Heart left ventricle (tissue), 16 donors: ENCODE measurements around the gene ZBTB40. TPM values are rescaled to one million over a fixed set of nuclear protein-coding genes. Genes with fewer than 3 reads are reported as not detected.

ENCODE experiments used
- ATAC-seq, 4 donors: fragments of 200-7000 bp; cut with Tn5 transposase; one replicate each; pipeline ENCODE4 v1.9.1; 2020 to 2022; ENCODE audit warnings: moderate library complexity in 4 of 4, mild to moderate bottlenecking in 3 of 4, moderate number of reproducible peaks in 1 of 4
- DNase-seq, 5 donors: peaks; one replicate each; pipeline ENCODE4 v3.0.0-alpha.2; 2020
- H3K27ac ChIP-seq, 12 donors: fragments of 200-600 bp; sonication (generic) in 4 of 12; one replicate each; pipeline versions ENCODE4 v1.5.0 to v1.8.0; 2016 to 2022; ENCODE audit warnings: mild to moderate bottlenecking in 2 of 12
- H3K27me3 ChIP-seq, 9 donors: fragments of 200-600 bp; sonication (generic) in 2 of 9; one replicate each; pipeline versions ENCODE4 v1.5.1 to v1.8.0; 2016 to 2022; ENCODE audit warnings: mild to moderate bottlenecking in 3 of 9
- H3K36me3 ChIP-seq, 9 donors: fragments of 200-600 bp; sonication (generic) in 2 of 9; one replicate each; pipeline versions ENCODE4 v1.5.0 to v1.8.0; 2018 to 2022; ENCODE audit warnings: mild to moderate bottlenecking in 2 of 9
- H3K4me1 ChIP-seq, 12 donors: fragments of 200-600 bp; sonication (generic) in 4 of 12; one replicate each; pipeline versions ENCODE4 v1.5.0 to v1.8.0; 2016 to 2022; ENCODE audit warnings: mild to moderate bottlenecking in 3 of 12
- H3K4me3 ChIP-seq, 12 donors: fragments of 200-600 bp; sonication (generic) in 4 of 12; one replicate each; pipeline versions ENCODE4 v1.5.0 to v1.8.0; 2017 to 2022; ENCODE audit warnings: mild to moderate bottlenecking in 9 of 12, moderate library complexity in 4 of 12
- H3K9me3 ChIP-seq, 12 donors: fragments of 200-600 bp; sonication (generic) in 4 of 12; one replicate each; pipeline versions ENCODE4 v1.5.0 to v1.8.0; 2016 to 2022; ENCODE audit warnings: mild to moderate bottlenecking in 1 of 12
- POLR2A ChIP-seq, 2 donors: fragments of 450-650 bp; IDR thresholded peaks; one replicate each; pipeline ENCODE4 v1.6.1; 2017; ENCODE audit warnings: antibody characterized with exemption in 2 of 2, mild to moderate bottlenecking in 2 of 2, moderate library complexity in 2 of 2
- WGBS, 4 donors: extraction: QIAGEN DNeasy Blood & Tissue Kit in 2 of 4; methylation state at CpG; one replicate each; pipeline versions ENCODE4 v1.1.5 to v1.1.7; 2013 to 2018; 5-methylcytosine and 5-hydroxymethylcytosine counted together
- intact Hi-C, 10 donors: fragments of 100-400 bp; cut with DNase I; formaldehyde crosslinking; loops; one replicate each; pipeline versions ENCODE4 v1.11.1 to v1.14.2; 2022
- polyA plus RNA-seq, 2 donors: library from polyadenylated mRNA; stranded (reverse); fragments of 200-250 nt; gene quantifications; one replicate each; pipeline ENCODE4 v1.2.3, GENCODE V29; 2013
- total RNA-seq, 9 donors: library from RNA; depleted of rRNA in 2 of 9; stranded (reverse); fragments of >200 nt in 2 of 9; fragmentation: NEBNext Ultra II Directional in 3 of 9; extraction: Animal tissue kit (Norgen Biotek cat#: 25700) in 3 of 9; gene quantifications; one replicate each; pipeline versions ENCODE4 v1.1.0 to v1.2.4, GENCODE V29; 2016 to 2023
- TF ChIP-seq, protein P1 (sequence below), 12 donors: fragments of 200-600 bp; sonication (generic) in 4 of 12; IDR thresholded peaks; one replicate each; pipeline versions ENCODE4 v1.5.0 to v1.8.0; 2018 to 2022; ENCODE audit warnings: antibody characterized with exemption in 12 of 12, mild to moderate bottlenecking in 5 of 12
- donor health status: ischemic (EF 13 %, LVEDD 7.1; RV severe dilation, severe dysfunction).
- donor health status: healthy with polysubstance abuse.
- donor health status: DM: no; HTN: yes; CAD: no.
- donor health status: DM: no; HTN: no; CAD: no.
- donor health status: ischemic (EF 25% LVEDD 6.9; RV normal size, moderate dysfunction).
- donor health status: ischemic (EF 25% LVEDD 5.7; RV mildly dilated, moderate dysfunction).
- donor health status: healthy.
- donor health status: DM: yes; HTN: yes; CAD: no.
- donor health status: ischemic (EF 35%, LVEDD 5.7; RV mildly dilated, moderate dysfunction).
- donor health status: nonischemic (EF 11% LVEDD 7.7; RV severe dilation, severe dysfunction).
- donor health status: DM: yes; HTN: yes; CAD: no.
- donor health status: PGD.
- donor health status: ischemic (EF 29% LVEDD 5.4; RV normal size, mild dysfunction).
- donor health status: nonischemic (EF 23%, LVEDD 6.1; RV moderate dilation, normal function).

Gene ZBTB40
- total and polyA plus RNA-seq, 11 donors: 4.6 to 17.7 (median 15.1) TPM

DNA sequence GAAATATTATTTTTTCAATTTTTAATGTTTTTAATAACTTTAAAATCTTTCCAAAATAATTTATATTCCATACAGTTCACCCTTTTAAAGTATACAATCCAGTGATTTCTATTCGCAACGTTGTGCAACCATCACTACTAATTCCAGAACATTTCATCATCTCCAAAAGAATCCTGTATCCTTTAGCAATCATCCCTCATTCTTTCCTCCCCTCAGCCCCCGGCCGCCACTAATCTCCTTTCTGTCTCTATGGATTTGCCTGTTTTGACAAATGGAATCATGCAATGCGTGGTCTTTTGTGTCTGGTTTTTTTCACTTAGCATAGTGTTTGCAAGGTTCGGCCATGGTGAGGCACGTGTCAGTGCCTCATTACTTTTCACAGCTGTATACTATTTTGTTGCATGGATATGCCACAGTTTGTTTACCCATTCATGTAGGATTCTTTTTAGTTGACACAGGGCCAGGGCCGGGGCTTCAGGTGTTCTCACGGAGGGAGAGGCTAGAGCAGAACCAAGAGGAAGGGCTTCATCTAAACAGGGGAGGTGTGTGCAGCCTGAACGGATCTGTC is 40.6 kb upstream of the ZBTB40 start:
- ATAC-seq (no peak), DNase-seq (no peak)
- Histone ChIP-seq H3K27ac (no peak overlapping the region), H3K4me3 (no peak overlapping the region), H3K27me3 (peaks cover 0 to under 1% (median 0%) of the 10 kb centered on the region in 9 donors), H3K9me3 (no peaks in the 10 kb centered on the region), H3K4me1 (peaks cover 0 to 4% (median 0%) of the 10 kb centered on the region in 12 donors), H3K36me3 (no peaks in the 10 kb centered on the region)
- TF ChIP-seq POLR2A (IDR thresholded peaks at IDR 0.05): no peak
- TF ChIP-seq, protein P1, sequence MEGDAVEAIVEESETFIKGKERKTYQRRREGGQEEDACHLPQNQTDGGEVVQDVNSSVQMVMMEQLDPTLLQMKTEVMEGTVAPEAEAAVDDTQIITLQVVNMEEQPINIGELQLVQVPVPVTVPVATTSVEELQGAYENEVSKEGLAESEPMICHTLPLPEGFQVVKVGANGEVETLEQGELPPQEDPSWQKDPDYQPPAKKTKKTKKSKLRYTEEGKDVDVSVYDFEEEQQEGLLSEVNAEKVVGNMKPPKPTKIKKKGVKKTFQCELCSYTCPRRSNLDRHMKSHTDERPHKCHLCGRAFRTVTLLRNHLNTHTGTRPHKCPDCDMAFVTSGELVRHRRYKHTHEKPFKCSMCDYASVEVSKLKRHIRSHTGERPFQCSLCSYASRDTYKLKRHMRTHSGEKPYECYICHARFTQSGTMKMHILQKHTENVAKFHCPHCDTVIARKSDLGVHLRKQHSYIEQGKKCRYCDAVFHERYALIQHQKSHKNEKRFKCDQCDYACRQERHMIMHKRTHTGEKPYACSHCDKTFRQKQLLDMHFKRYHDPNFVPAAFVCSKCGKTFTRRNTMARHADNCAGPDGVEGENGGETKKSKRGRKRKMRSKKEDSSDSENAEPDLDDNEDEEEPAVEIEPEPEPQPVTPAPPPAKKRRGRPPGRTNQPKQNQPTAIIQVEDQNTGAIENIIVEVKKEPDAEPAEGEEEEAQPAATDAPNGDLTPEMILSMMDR (IDR thresholded peaks at IDR 0.05): no peak
- intact Hi-C loops: loop anchor here in 7 of 10 donors (5.0 to 10.0 kb wide), 7 partner anchors 276 to 736 kb away; no protein-coding TSS in a partner anchor
- 81 to 88% (median 86%) methylated on average over 10 of the region's 10 CpGs for WGBS, 4 donors

DNA sequence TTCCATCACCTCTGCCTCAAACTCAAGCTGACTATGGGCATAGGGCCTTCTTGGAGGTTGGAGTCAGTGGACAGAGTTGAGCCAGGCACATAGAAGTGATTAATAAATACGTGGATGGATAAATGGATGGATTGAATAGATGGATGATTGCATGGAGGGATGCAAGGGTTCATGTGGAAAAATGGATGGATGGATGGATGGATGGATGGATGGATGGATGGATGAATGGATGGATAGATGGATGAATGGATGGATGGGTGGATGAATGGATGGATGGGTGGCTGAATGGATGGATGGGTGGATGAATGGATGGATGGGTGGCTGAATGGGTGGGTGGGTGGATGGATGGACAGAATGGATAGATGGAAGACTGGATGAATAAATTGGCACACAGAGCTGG is 40.1 kb upstream of the ZBTB40 start:
- Histone ChIP-seq H3K9me3 (no peaks in the 10 kb centered on the region), H3K36me3 (no peaks in the 10 kb centered on the region), H3K27me3 (no peaks in the 10 kb centered on the region), H3K4me1 (peaks cover 0 to 4% (median 0%) of the 10 kb centered on the region in 12 donors), H3K4me3 (no peak overlapping the region), H3K27ac (no peak overlapping the region)
- 89 to 95% (median 93%) methylated on average over 1 of the region's 1 CpG for WGBS, 4 donors
- TF ChIP-seq, protein P1 (IDR thresholded peaks at IDR 0.05): no peak
- TF ChIP-seq POLR2A (IDR thresholded peaks at IDR 0.05): no peak
- intact Hi-C loops: loop anchor here in 7 of 10 donors (5.0 to 10.0 kb wide), 7 partner anchors 277 to 737 kb away; no protein-coding TSS in a partner anchor
- DNase-seq (no peak), ATAC-seq (no peak)

DNA sequence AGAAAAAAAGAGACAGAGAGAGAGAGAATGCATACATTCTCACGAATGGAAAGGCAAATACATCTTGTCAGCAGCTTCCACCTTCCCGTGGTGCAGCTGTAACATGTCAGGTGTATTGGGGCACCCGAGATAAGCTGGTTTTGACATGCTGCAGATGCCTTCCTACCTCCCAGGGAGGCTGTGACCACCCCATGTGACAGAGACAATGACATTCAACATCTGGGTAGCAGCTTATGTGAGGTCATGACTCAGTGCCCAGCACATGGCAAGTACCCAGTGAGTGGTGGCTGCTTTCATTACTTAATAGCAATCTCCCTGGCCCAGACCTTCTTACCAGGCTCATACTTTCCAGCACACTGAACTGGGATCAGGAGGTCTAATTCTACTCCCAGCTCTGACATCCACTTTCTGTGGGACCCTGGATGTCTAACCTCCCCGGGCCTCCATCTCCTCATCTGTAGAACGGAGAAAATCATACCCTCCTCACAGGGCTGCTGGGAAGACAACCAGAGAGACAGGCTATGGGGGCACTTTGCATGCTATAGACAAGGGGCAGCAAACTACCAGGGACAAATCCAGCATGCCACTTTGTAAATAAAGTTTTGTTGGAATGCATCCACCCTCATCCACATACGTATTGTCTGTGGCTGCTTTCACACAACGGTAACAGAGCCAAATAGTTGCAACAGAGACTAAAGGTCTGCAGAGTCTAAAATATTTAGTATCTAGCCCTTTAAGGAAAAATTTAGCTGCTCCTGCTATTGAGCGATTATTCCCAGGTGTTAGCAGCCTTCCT is 38.5 kb upstream of the ZBTB40 start:
- Histone ChIP-seq H3K36me3 (no peaks in the 10 kb centered on the region), H3K9me3 (no peaks in the 10 kb centered on the region), H3K4me3 (no peak overlapping the region), H3K4me1 (peaks cover 0 to 11% (median 1%) of the 10 kb centered on the region in 12 donors), H3K27ac (no peak overlapping the region), H3K27me3 (peaks cover 0 to 8% (median 0%) of the 10 kb centered on the region in 9 donors)
- ATAC-seq (peak in 3 of 4 donors; percentile 31 to 54 (median 43)), DNase-seq (no peak)
- intact Hi-C loops: loop anchor here in 7 of 10 donors (5.0 to 10.0 kb wide), 7 partner anchors 278 to 738 kb away; no protein-coding TSS in a partner anchor
- TF ChIP-seq, protein P1 (IDR thresholded peaks at IDR 0.05): no peak
- no peak for TF ChIP-seq POLR2A (IDR thresholded peaks at IDR 0.05)
- WGBS, 4 donors: 50 to 59% (median 54%) methylated on average over 8 of the region's 8 CpGs

DNA sequence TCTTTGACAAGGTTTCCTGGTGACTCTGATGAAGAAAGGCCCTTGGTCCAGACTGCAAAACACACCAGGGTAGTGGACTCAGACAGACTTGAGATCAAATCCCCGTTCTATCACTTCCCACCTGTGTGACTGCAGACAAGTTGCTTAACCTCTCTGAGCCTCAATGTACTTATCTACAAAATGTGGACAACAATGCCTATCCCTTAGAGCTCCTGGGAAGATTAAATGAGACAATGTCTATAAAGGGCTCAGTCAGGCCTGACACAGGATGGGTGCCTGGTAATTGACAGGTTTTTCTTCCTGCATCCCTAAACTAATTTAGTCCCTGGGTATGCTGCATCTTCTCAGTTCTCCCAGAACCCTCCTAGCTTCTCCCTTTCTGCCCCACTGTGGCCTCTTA is 37.9 kb upstream of the ZBTB40 start:
- DNase-seq: no peak
- Histone ChIP-seq H3K4me3 (no peak overlapping the region), H3K27me3 (peaks cover 0 to 15% (median 0%) of the 10 kb centered on the region in 9 donors), H3K9me3 (no peaks in the 10 kb centered on the region), H3K27ac (no peak overlapping the region), H3K4me1 (peaks cover 0 to 17% (median 3%) of the 10 kb centered on the region in 12 donors), H3K36me3 (no peaks in the 10 kb centered on the region)
- ATAC-seq: no peak
- intact Hi-C loops: loop anchor here in 7 of 10 donors (5.0 to 10.0 kb wide), 7 partner anchors 279 to 739 kb away; no protein-coding TSS in a partner anchor
- WGBS, 4 donors: 0 to 73% (median 23%) methylated on average over 1 of the region's 1 CpG
- TF ChIP-seq POLR2A (IDR thresholded peaks at IDR 0.05): no peak
- TF ChIP-seq, protein P1 (IDR thresholded peaks at IDR 0.05): no peak
